ENCODE data around the gene CYP46A1.
A peak's percentile ranks its signal among the peaks of the same experiment; 100 is the strongest.

Gene CYP46A1

DNA sequence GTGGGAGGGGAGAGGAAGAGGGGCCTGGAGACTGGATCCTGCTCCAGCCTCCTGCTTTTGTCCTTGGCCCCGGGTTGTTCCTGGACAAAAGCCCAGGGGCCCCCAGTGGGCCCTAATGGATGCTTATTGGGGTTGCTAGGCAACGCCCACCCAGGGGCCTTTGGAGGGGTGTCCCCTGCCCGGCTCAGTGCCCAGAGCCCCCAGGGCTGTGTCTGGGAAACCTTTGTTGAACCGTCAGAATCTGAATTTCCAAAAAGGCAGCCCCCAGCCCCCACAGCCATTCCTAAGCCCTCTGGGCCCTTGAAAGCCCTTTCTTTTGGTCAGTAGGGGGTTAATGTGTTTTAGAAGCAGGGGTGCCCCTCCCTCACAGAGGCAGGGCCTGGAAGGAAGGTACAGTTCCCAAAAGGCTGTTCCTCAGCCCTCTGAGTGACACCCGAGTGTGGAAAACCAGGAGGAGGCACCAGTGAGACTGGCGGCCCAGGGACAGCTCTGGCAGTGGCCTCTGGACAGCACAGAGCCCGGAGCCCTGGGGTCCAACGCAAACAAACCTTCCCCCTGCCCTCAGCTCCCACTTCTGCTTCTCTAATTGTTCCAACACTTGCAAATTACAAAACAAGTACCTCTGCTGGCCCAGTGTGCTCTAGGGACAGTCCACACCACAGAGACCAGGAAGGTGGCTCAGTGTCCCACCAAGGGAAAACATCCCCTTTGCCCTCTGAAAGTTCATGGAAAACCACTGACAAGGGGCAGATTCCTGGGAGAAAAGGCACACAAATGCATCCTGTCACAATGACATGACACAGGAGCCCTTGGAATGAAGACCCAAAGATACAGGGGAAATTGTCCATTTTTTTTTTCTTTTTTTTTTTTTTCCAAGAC, 19.8 kb upstream of the CYP46A1 start:
- H3K27ac Mint-ChIP-seq: no peak overlapping the region
- H3K9me3 Mint-ChIP-seq: no peaks in the 10 kb centered on the region
- DNase-seq: no peak
- no peaks in the 10 kb centered on the region for H3K36me3 Mint-ChIP-seq
- peaks cover 79% of the 10 kb centered on the region for H3K27me3 Mint-ChIP-seq
- H3K4me3 Mint-ChIP-seq: no peak overlapping the region
- CTCF ChIA-PET: interaction anchor here (1.1 kb wide), 1 partner anchor 18 kb away, joined by 5 read pairs; no protein-coding TSS in a partner anchor
- H3K4me1 Mint-ChIP-seq: no peaks in the 10 kb centered on the region

DNA sequence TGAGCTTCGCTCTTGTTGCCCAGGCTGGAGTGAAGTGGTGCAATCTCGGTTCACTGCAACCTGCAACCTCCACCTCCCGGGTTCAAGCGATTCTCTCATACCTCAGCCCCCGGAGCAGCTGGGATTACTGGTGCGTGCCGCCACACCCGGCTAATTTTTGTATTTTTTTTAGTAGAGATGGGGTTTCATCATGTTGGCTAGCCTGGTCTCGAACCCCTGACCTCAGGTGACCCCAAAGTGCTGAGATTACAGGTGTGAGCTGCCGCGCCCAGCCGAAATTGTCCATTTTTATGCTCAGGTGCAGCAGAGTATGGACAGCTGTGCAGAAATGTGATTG, 19.2 kb upstream of the CYP46A1 start:
- no peaks in the 10 kb centered on the region for H3K4me1 Mint-ChIP-seq
- peaks cover 73% of the 10 kb centered on the region for H3K27me3 Mint-ChIP-seq
- H3K36me3 Mint-ChIP-seq: no peaks in the 10 kb centered on the region
- CTCF ChIA-PET: no interaction called here
- no peaks in the 10 kb centered on the region for H3K9me3 Mint-ChIP-seq
- H3K27ac Mint-ChIP-seq: no peak overlapping the region
- H3K4me3 Mint-ChIP-seq: no peak overlapping the region
- no peak for DNase-seq

DNA sequence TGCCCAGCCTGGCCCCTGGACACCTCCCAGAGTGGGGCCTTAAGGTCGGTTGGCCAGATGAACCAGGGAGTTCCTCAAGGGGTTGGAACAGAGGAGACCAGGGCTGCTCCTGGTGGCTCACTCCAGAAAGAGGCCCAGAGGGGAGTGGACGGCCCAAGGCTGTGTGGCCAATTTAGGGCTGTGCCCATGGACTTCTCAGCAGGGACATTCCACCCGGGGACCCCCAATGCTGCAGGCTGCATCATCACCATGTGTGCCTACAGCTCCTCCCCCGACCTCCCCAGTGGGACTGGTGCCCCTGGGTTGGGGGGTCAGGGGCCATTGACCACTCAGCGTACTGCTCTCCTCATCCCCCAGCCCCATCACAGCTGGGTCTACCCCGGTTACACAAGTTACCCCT, 17.6 kb upstream of the CYP46A1 start:
- no peak for DNase-seq
- Mint-ChIP-seq H3K27me3 (peaks cover 64% of the 10 kb centered on the region), H3K27ac (no peak overlapping the region), H3K9me3 (no peaks in the 10 kb centered on the region), H3K4me1 (no peaks in the 10 kb centered on the region), H3K36me3 (no peaks in the 10 kb centered on the region), H3K4me3 (no peak overlapping the region)
- CTCF ChIA-PET: no interaction called here

DNA sequence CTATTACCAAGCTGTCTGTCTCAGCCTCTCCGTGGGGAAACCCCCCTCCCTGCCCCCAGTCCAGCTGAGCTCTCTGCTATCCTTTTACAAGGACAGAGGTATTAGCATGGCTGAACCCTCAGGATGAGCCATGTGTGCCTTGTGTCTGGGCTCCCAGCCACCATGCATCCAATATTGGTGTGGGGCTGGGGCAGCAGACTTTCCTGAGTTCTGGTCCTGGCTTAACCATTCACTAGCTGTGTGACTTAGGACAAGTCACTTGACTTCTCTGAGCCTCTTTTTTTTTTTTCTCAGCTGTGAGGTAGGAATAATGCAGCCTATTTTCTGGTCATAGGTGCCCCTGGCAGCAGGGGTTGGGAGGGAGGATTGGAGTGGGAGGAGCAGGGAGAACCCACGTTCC, 17.1 kb upstream of the CYP46A1 start:
- Mint-ChIP-seq H3K27ac (no peak overlapping the region), H3K4me1 (no peaks in the 10 kb centered on the region), H3K9me3 (no peaks in the 10 kb centered on the region), H3K36me3 (no peaks in the 10 kb centered on the region), H3K4me3 (no peak overlapping the region), H3K27me3 (peaks cover 64% of the 10 kb centered on the region)
- no peak for DNase-seq
- CTCF ChIA-PET: interaction anchor here (1.1 kb wide), 1 partner anchor 15 kb away, joined by 3 read pairs; no protein-coding TSS in a partner anchor

DNA sequence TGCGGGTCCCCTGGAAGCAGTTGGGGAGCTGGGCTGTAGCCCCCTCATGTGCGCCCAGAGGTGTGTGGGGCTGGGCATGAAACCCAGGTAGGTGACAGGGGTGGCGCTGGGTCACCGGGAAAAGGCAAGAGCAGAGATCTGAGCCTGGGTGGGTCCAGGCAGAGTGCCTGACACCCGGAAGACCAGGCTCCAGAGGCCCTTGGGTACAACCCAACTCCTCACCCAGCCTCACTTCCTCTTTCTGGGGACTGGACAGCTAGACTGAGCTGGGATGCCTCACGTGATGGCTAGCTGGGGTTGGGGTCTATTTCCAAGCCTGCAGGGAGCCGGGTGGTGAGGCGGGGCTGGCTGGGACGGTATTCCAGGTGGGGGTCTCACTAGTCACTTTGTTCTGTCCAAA, 16.3 kb upstream of the CYP46A1 start:
- Mint-ChIP-seq H3K27ac (no peak overlapping the region), H3K4me1 (peaks cover 5% of the 10 kb centered on the region), H3K36me3 (no peaks in the 10 kb centered on the region), H3K9me3 (no peaks in the 10 kb centered on the region), H3K4me3 (no peak overlapping the region), H3K27me3 (peaks cover 61% of the 10 kb centered on the region)
- CTCF ChIA-PET: interaction anchor here (1.1 kb wide), 1 partner anchor 15 kb away, joined by 3 read pairs; no protein-coding TSS in a partner anchor
- no peak for DNase-seq

DNA sequence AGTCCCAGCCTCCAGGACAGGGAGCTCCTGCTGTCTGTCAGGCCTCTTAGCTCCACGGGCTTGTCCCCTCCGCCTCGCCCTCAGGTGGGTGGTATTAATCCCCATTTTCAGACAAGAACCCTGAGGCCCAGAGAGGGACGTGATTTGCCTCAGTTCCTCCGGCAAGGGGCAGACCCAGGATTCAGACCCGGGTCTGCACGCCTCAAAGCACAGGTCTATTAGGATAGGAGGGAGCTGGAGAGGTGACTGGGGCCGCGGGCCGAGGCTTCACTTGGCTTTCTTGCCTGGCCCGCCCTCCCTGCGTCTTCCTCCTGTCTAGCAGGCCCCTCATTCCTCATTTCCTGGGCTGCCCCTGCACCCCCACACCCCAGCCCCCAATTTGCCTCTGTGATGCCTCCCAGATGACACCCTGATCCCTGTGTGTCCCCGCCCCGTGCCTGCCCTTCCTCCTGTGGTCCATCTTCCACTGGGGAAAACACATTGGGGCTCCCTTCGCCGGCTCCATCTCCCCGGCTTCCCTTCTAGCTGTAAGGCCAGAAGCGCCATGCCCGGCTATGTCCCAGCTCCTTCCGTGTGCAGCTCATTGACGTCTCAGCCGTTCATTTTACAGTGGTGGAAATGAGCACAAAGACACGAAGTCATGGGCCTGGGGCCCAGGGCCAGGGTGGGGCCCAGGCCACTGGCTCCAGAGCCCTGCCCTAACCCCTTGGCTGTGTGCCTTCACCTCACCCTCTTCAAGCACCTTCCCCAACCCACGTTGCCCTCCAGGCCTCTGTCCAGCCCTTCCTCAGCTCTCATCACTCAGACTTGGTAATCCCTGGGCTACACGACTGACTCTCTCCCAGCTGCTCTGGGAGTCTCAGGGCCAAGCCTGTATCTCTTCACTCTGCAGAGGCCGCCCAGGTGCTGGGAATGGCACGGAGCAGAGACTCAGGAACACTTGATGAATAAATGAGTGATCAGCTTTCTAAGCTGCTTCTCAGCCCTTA, 15.5 kb upstream of the CYP46A1 start:
- no peak for DNase-seq
- H3K4me3 Mint-ChIP-seq: no peak overlapping the region
- CTCF ChIA-PET: interaction anchor here (1.1 kb wide), 3 partner anchors 14 to 19 kb away, joined by 3 to 5 read pairs (median 3); no protein-coding TSS in a partner anchor
- no peaks in the 10 kb centered on the region for H3K9me3 Mint-ChIP-seq
- peaks cover 56% of the 10 kb centered on the region for H3K27me3 Mint-ChIP-seq
- H3K4me1 Mint-ChIP-seq: peaks cover 10% of the 10 kb centered on the region
- H3K27ac Mint-ChIP-seq: no peak overlapping the region
- H3K36me3 Mint-ChIP-seq: no peaks in the 10 kb centered on the region

DNA sequence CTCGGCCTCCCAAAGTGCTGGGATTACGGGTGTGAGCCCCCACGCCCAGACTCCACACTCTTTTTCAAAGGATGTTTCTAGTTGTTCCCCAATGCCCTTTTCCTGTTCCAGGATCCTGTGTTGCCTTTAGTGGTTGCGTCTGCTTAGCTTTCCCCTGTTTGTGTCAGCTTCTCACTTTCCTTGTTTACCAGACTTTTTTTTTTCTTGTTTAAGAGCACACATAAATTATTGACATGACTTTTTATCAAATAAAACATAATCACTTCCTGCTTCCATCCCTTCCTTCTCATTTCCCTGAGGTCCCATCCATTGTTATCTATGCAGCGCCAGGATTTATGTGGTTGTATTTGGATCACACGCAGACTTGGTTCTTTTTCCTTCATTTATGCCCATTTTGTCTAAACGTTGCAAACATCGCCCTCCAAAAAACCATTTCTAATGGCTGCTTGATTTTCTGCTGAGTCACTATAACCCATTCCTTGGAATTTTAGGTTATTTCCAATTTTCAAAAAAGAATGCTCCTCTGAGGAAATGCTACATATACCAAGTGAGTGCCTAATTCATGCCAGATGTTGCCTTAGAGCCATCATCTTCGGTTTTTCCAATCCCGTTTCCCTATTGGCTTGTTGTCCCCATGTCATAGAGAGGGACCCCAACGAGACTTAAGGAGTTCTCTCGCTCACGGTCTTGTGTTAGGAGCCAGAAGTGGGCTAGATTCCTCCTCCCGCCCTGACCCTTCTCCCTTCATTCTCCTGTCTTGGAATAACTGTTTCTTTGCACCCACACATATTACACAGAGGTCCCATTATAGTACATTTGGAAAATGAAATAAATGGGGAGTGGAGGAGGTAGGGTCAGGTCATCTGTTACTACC, 13.5 kb upstream of the CYP46A1 start:
- peaks cover 62% of the 10 kb centered on the region for H3K27me3 Mint-ChIP-seq
- peaks cover 10% of the 10 kb centered on the region for H3K4me1 Mint-ChIP-seq
- H3K36me3 Mint-ChIP-seq: no peaks in the 10 kb centered on the region
- no peak overlapping the region for H3K27ac Mint-ChIP-seq
- no peaks in the 10 kb centered on the region for H3K9me3 Mint-ChIP-seq
- CTCF ChIA-PET: no interaction called here
- H3K4me3 Mint-ChIP-seq: no peak overlapping the region
- DNase-seq: no peak

DNA sequence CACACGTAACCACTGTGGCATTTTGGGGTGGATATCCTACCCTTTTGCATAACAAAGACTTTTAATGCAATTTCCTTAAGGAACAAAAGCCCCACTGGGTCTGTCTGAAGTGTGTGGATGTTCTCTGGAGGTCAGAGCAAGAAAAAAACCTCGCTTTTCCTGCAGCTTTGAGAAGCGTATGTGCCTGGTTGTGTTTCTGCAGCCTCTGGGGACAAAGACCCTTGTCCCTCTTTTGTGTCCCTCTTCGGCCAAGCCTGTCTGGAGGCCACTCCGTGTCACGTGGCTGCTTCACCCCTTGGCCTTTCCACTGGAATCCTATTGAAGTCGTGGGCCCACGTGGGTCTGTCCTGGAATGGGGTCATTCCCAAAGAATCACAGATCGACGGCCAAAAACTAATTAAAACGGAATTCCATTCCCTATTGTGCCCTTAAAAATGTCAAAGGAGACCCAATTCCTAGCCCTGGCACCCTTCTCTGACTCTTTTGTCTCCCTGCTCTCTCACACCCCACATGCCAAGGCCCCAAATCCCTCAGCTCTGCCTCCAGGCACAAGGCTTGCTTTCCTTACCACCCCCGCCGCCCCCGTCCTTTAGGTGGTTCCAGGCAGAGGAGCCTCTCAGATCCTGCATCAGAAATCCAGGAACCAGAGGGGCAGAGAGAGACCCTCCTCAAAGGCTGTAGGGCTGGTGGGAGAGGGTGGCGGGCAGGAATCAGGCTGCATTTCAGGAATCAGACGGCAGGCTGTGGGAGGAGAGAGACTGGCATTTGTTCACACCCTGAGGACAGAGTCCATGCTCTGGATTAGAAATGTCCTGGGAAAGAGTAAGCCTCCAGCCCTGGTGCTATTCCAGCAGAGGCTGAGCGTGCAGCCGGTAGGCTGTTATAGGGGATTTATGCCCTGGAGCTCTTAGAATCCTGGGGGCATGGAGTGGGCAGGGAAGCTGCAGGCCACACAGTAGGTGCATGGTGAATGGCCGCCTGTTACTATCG, 12.6 kb upstream of the CYP46A1 start:
- no peak overlapping the region for H3K4me3 Mint-ChIP-seq
- DNase-seq: no peak
- H3K4me1 Mint-ChIP-seq: peaks cover 16% of the 10 kb centered on the region
- no peaks in the 10 kb centered on the region for H3K9me3 Mint-ChIP-seq
- CTCF ChIA-PET: no interaction called here
- no peaks in the 10 kb centered on the region for H3K36me3 Mint-ChIP-seq
- H3K27me3 Mint-ChIP-seq: peaks cover 67% of the 10 kb centered on the region
- H3K27ac Mint-ChIP-seq: no peak overlapping the region

DNA sequence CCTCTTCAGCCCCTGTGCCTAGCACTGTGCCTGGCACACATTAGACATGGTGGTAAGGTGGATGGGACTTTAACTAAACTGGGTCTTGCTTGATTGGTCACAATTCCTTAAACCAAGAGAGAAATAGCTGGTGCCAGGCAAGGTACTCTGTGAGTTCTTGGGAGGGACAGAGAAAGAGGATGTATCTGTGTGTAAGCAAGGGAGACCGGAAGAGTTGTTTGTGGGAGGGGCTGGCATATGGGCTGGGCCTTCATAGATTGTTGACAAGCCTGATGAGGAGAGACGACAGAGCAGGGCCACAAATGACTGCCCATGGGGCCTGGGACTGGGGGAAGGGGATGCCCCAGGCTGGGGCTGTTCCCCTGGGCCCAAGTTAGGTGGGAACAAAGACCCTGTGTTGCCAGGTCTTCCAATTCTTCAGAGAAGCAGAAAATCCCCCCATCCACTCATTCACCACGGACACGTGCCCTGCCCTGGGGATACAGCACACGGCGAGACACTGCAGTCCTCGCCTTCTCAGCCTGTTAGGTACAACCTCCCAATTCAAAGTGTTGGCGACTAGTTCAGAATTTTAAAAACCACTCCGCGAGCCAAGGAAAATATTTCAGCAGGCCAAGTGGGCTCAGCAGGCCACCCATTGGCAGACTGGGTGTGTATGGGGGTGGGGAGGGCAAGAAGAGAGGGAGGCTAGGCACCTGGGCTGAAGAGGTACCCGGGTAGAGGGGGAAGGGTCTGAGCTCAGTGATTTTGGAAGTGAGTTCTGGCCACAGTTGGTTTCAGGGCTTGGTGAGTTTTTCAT, 11.4 kb upstream of the CYP46A1 start:
- H3K27me3 Mint-ChIP-seq: peaks cover 63% of the 10 kb centered on the region
- peaks cover 2% of the 10 kb centered on the region for H3K9me3 Mint-ChIP-seq
- peak; percentile 60 for DNase-seq
- no peak overlapping the region for H3K4me3 Mint-ChIP-seq
- H3K27ac Mint-ChIP-seq: peak overlapping the region; percentile 89
- CTCF ChIA-PET: no interaction called here
- no peaks in the 10 kb centered on the region for H3K36me3 Mint-ChIP-seq
- peaks cover 21% of the 10 kb centered on the region for H3K4me1 Mint-ChIP-seq

DNA sequence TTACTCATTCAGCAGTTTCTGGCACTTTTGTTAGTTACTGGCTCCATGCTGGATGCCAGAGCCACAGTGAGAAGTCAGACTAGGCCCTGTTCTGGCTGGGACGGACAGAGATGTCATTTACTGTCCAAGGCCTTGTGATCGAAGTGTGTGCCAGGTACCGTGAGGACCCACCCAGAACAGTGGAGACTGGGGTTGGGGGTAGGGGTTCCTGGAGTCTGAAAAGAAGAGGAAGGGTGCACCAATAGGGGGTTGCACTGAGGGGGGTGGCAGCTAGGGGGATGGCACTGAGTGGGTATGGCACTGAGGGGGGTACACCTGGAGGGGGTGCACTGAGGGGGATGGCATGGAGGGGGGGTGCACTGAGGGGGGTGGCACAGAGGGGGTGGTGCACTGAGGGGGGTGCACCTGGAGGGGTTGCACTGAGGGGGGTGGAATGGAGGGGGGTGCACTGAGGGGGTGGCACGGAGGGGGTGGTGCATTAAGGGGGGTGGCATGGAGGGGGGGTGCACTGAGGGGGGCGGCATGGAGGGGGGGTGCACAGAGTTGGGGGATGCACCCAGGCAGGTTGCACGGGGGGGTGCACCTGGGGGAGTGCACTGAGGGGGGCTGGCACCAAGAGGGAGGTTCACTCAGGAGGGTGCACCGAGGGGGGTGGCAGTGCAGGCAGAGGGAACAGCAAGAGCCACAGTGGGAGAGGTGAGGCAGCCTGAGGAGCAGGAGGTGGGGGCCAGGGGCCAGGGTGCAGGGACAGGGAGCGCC, 10.6 kb upstream of the CYP46A1 start:
- Mint-ChIP-seq H3K27me3 (peaks cover 55% of the 10 kb centered on the region), H3K27ac (no peak overlapping the region), H3K4me1 (peaks cover 21% of the 10 kb centered on the region), H3K4me3 (no peak overlapping the region), H3K36me3 (no peaks in the 10 kb centered on the region), H3K9me3 (peaks cover 6% of the 10 kb centered on the region)
- no peak for DNase-seq
- CTCF ChIA-PET: no interaction called here

DNA sequence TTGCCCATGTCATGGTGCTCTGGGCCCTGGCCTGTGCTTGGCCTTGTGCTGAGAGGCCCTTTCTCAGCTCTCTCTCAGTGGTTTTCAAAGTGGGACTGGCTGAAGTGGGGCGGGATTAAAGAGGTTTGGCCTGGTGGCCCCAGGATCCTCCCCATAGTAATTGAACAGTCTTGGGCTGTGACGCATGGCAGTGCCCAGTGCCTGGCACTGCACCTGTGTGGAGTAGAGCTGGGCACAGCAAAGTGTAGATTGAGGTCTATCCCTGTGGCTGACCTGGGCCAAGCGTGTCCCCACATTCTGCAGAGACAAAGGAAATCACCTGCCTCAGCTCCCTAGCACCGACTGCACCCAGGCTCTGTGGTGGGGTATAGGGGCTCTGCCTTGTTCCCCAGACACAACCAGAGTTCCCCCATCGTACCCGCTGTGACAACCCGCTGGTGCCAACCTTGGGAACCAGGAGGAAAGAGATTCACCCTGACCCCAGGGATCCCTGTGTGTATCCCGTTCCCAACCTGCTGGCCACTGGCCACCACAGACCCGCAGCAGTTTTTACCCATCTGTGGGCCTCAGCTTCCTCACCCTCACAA, 9.9 kb upstream of the CYP46A1 start:
- H3K4me3 Mint-ChIP-seq: no peak overlapping the region
- H3K27ac Mint-ChIP-seq: no peak overlapping the region
- peaks cover 7% of the 10 kb centered on the region for H3K9me3 Mint-ChIP-seq
- CTCF ChIA-PET: no interaction called here
- no peak for DNase-seq
- peaks cover 21% of the 10 kb centered on the region for H3K4me1 Mint-ChIP-seq
- peaks cover 50% of the 10 kb centered on the region for H3K27me3 Mint-ChIP-seq
- H3K36me3 Mint-ChIP-seq: no peaks in the 10 kb centered on the region
